ENCODE data around the gene FMNL2. TPM values are rescaled to one million over a fixed set of nuclear protein-coding genes. Genes with fewer than 3 reads are reported as not detected.

The FMNL2 gene
- total RNA-seq, 4 donors from 2014 or later = 6.7 to 17.2 (median 11.5) TPM

GRCh38 chr2:152580714-152581113, 245.7 kb downstream of the FMNL2 start:
- no peak for DNase-seq

DNA sequence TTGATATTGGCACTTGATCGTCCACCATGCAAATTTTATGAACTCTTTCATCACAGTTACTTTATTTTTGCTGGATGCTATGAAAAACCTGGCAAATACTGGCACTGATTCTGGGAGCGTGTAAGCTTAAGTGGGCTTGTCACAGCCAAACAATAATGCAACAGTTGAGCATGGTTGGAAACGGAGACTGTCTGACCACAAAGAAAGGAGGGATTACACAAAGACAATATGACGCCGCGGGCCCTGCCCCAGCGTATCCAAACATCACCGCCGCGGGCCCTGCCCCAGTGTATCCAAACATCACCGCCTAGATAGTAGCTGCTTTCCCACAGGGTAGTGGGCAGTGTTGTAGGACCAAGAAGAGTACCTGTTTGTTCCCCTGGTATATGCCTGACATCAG, 246.4 kb downstream of the FMNL2 start:
- Histone ChIP-seq H3K36me3 (peaks cover 0 to 6% of the 10 kb centered on the region in 2 donors), H3K9me3 (no peaks in the 10 kb centered on the region), H3K4me1 (peaks cover 15 to 26% of the 10 kb centered on the region in 2 donors), H3K27me3 (no peaks in the 10 kb centered on the region), H3K27ac (no peak overlapping the region), H3K4me3 (no peak overlapping the region)
- intact Hi-C loops (cut with DNase I; ENCODE audit: low total_unique reads) (no loop called here), in situ Hi-C loops (cut with MboI; ENCODE audit: low sequenced_read_pairs in 4 of 4) (no loop called here)
- ATAC-seq = no peak
- no peak for DNase-seq
- TF ChIP-seq POLR2A (IDR thresholded peaks at IDR 0.05) = no peak
- TF ChIP-seq, protein P1, sequence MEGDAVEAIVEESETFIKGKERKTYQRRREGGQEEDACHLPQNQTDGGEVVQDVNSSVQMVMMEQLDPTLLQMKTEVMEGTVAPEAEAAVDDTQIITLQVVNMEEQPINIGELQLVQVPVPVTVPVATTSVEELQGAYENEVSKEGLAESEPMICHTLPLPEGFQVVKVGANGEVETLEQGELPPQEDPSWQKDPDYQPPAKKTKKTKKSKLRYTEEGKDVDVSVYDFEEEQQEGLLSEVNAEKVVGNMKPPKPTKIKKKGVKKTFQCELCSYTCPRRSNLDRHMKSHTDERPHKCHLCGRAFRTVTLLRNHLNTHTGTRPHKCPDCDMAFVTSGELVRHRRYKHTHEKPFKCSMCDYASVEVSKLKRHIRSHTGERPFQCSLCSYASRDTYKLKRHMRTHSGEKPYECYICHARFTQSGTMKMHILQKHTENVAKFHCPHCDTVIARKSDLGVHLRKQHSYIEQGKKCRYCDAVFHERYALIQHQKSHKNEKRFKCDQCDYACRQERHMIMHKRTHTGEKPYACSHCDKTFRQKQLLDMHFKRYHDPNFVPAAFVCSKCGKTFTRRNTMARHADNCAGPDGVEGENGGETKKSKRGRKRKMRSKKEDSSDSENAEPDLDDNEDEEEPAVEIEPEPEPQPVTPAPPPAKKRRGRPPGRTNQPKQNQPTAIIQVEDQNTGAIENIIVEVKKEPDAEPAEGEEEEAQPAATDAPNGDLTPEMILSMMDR (IDR thresholded peaks at IDR 0.05 in 4 of 5, conservative IDR thresholded peaks at IDR 0.05 in 1 of 5) = no peak

More at GRCh38 chr2:152580714-152581113, 245.7 kb downstream of the FMNL2 start:
- no peak for TF ChIP-seq POLR2A (IDR thresholded peaks at IDR 0.05)
- TF ChIP-seq, protein P1 (IDR thresholded peaks at IDR 0.05 in 4 of 5, conservative IDR thresholded peaks at IDR 0.05 in 1 of 5) = no peak
- H3K4me1 ChIP-seq = peaks cover 9 to 22% of the 10 kb centered on the region in 2 donors
- no peaks in the 10 kb centered on the region for H3K27me3 ChIP-seq
- no peak for ATAC-seq
- intact Hi-C loops (cut with DNase I; ENCODE audit: low total_unique reads) = no loop called here
- no peaks in the 10 kb centered on the region for H3K9me3 ChIP-seq
- H3K27ac ChIP-seq = no peak overlapping the region
- no peak overlapping the region for H3K4me3 ChIP-seq
- H3K36me3 ChIP-seq = peaks cover 0 to 6% of the 10 kb centered on the region in 2 donors
- in situ Hi-C loops (cut with MboI; ENCODE audit: low sequenced_read_pairs in 4 of 4) = no loop called here

DNA sequence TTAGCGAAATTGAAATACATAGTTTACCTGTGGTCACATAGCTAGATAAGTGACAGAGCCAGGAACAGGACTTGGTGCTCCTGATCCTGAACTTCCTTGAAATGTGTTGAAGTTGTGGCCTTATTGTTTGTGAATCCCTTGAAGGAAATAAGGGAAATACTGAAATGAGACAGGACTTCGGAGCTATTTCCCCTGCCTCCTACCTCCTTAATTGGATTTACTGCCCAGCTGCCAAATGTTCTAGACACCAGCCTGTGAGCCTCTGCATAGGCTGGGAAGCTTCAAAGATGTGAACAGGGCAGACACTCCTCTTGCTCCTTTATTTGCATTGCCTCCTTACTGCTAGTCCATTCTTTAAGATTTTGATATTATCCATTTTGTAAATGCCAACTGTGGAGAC, 247.1 kb downstream of the FMNL2 start:
- intact Hi-C loops (cut with DNase I; ENCODE audit: low total_unique reads) (no loop called here), in situ Hi-C loops (cut with MboI; ENCODE audit: low sequenced_read_pairs in 4 of 4) (no loop called here)
- H3K27me3 ChIP-seq = no peaks in the 10 kb centered on the region
- H3K9me3 ChIP-seq = no peaks in the 10 kb centered on the region
- TF ChIP-seq POLR2A (IDR thresholded peaks at IDR 0.05) = no peak
- TF ChIP-seq, protein P1 (IDR thresholded peaks at IDR 0.05 in 4 of 5, conservative IDR thresholded peaks at IDR 0.05 in 1 of 5) = no peak
- DNase-seq (no peak), ATAC-seq (no peak)
- peaks cover 15 to 26% of the 10 kb centered on the region in 2 donors for H3K4me1 ChIP-seq
- H3K4me3 ChIP-seq = no peak overlapping the region
- no peak overlapping the region for H3K27ac ChIP-seq
- peaks cover 0 to 6% of the 10 kb centered on the region in 2 donors for H3K36me3 ChIP-seq

DNA sequence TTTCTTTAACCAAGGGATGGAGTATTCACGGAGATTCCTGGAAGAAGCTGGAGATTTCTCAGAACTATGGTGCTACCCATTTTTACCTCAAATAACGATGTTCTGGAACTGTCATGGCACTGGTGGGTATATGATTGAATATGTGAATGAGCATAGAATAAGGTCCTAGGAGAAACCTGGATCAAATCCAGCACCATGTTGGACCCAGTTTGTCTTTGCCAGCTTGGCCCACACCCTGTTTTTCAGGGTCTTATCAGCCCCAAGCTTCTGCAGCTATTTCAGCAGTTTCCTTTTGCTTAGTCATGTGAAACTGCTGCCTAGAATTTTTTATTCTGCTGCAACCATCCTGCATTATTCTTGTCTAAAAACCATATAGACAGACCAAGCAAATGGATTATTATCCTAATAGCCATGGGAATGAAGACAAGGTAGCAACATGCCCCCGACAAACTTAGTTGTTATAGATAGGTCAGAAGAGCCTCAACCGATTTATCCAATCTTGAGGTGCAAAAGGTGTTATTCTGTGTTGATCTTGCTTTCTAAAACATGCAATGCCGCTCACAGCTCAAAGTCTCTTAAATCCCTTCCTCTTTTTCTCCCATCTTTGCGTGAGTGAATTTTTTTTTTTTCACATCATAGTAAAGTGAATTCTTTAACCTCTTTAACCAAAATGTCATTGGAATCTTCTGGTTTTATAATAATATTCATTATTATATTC, 248.7 kb downstream of the FMNL2 start:
- Histone ChIP-seq H3K4me1 (peaks cover 19 to 30% of the 10 kb centered on the region in 2 donors), H3K27me3 (no peaks in the 10 kb centered on the region), H3K9me3 (no peaks in the 10 kb centered on the region), H3K36me3 (peaks cover 0 to 6% of the 10 kb centered on the region in 2 donors), H3K27ac (no peak overlapping the region), H3K4me3 (no peak overlapping the region)
- in situ Hi-C loops (cut with MboI; ENCODE audit: low sequenced_read_pairs in 4 of 4) (no loop called here), intact Hi-C loops (cut with DNase I; ENCODE audit: low total_unique reads) (no loop called here)
- no peak for TF ChIP-seq POLR2A (IDR thresholded peaks at IDR 0.05)
- TF ChIP-seq, protein P1 (IDR thresholded peaks at IDR 0.05 in 4 of 5, conservative IDR thresholded peaks at IDR 0.05 in 1 of 5) = no peak
- no peak for DNase-seq
- ATAC-seq = no peak

Data from gastrocnemius medialis (tissue), 4 donors.